Neuronal stem cell (in vitro differentiated cells): ENCODE results near the gene KHDC4.

Experiments
- DNase-seq: peaks from one replicate; pipeline ENCODE4 v3.0.0-alpha.2; 2013; ENCODE audit warnings: low spot score
- H2AFZ ChIP-seq: one replicate; pipeline ENCODE4 v1.6.1; 2013; ENCODE audit warnings: mild to moderate bottlenecking, low read length, inconsistent platforms
- H2AK5ac ChIP-seq: 2 replicates; pipeline ENCODE4 v1.6.1; 2013; ENCODE audit warnings: low read depth, mild to moderate bottlenecking, inconsistent platforms, low read length, moderate library complexity, mixed read lengths
- H2BK120ac ChIP-seq: 2 replicates; pipeline ENCODE4 v1.6.1; 2013; ENCODE audit warnings: low read depth, mild to moderate bottlenecking, inconsistent platforms, low read length, moderate library complexity, mixed read lengths
- H2BK12ac ChIP-seq: one replicate; pipeline ENCODE4 v1.6.1; 2013; ENCODE audit warnings: low read length, inconsistent platforms
- H2BK15ac ChIP-seq: 2 replicates; pipeline ENCODE4 v1.6.1; 2013; ENCODE audit warnings: mild to moderate bottlenecking, low read length, inconsistent platforms, mixed read lengths
- H2BK5ac ChIP-seq: one replicate; pipeline ENCODE4 v1.6.1; 2013; ENCODE audit warnings: inconsistent platforms, mild to moderate bottlenecking, low read length, moderate library complexity
- H3K14ac ChIP-seq: one replicate; pipeline ENCODE4 v1.6.1; 2013; ENCODE audit warnings: low read length, inconsistent platforms
- H3K18ac ChIP-seq: 2 replicates; pipeline ENCODE4 v1.6.1; 2013; ENCODE audit warnings: low read length, inconsistent platforms
- H3K23ac ChIP-seq: 2 replicates; pipeline ENCODE4 v1.6.1; 2013; ENCODE audit warnings: low read depth, mild to moderate bottlenecking, mixed read lengths, low read length, inconsistent platforms; ENCODE audit not compliant: poor library complexity
- H3K27ac ChIP-seq: replicated peaks from 3 replicates; pipeline ENCODE4 v1.5.1; 2013; ENCODE audit warnings: low read length, inconsistent platforms
- H3K27me3 ChIP-seq, 3 experiments: 2 replicates each; pipeline ENCODE4 v1.6.1; 2013; ENCODE audit warnings: low read length in 3 of 3, mild to moderate bottlenecking in 2 of 3, inconsistent platforms in 1 of 3, low read depth in 1 of 3, mixed read lengths in 1 of 3, moderate library complexity in 1 of 3; ENCODE audit not compliant: control insufficient read depth in 3 of 3, insufficient read depth in 3 of 3
- H3K36me3 ChIP-seq, 2 donors: replicated peaks in 1 of 2; 2 replicates each; pipeline ENCODE4 v1.6.1; 2013; ENCODE audit warnings: low read length in 2 of 2; ENCODE audit not compliant: control insufficient read depth in 2 of 2, insufficient read depth in 2 of 2
- H3K4ac ChIP-seq: 2 replicates; pipeline ENCODE4 v1.6.1; 2013; ENCODE audit warnings: inconsistent platforms, mild to moderate bottlenecking, low read length, moderate library complexity
- H3K4me1 ChIP-seq, 2 donors: 1 replicate in 1 of 2; 2 replicates in 1 of 2; pipeline ENCODE4 v1.6.1; 2013; ENCODE audit warnings: low read length in 2 of 2, low read depth in 1 of 2; ENCODE audit not compliant: control insufficient read depth in 2 of 2, insufficient read depth in 1 of 2
- H3K4me2 ChIP-seq: one replicate; pipeline ENCODE4 v1.6.1; 2013; ENCODE audit warnings: mild to moderate bottlenecking, low read length, inconsistent platforms; ENCODE audit not compliant: insufficient read depth, poor library complexity, severe bottlenecking
- H3K4me3 ChIP-seq, 2 donors: 2 replicates each; pipeline ENCODE4 v1.5.1; 2013; ENCODE audit warnings: low read length in 2 of 2, mild to moderate bottlenecking in 2 of 2, inconsistent platforms in 1 of 2, moderate library complexity in 1 of 2
- H3K79me1 ChIP-seq: one replicate; pipeline ENCODE4 v1.6.1; 2013; ENCODE audit warnings: low read depth, mild to moderate bottlenecking, inconsistent platforms, low read length, moderate library complexity
- H3K9ac ChIP-seq: one replicate; pipeline ENCODE4 v1.6.1; 2013; ENCODE audit warnings: mild to moderate bottlenecking, low read depth, low read length, inconsistent platforms; ENCODE audit not compliant: poor library complexity
- H3K9me3 ChIP-seq, 2 donors: replicated peaks in 1 of 2; 2 replicates each; pipeline versions ENCODE3 to v1.6.1; 2013; ENCODE audit warnings: low read length in 2 of 2, mild to moderate bottlenecking in 2 of 2, inconsistent platforms in 1 of 2, low read depth in 1 of 2, mixed read lengths in 1 of 2, moderate library complexity in 1 of 2; ENCODE audit not compliant: control insufficient read depth in 2 of 2, insufficient read depth in 1 of 2
- H4K8ac ChIP-seq: one replicate; pipeline ENCODE4 v1.6.1; 2013; ENCODE audit warnings: low read depth, mild to moderate bottlenecking, inconsistent platforms, low read length, moderate library complexity
- H4K91ac ChIP-seq: one replicate; pipeline ENCODE4 v1.6.1; 2013; ENCODE audit warnings: low read length, low read depth, mild to moderate bottlenecking, inconsistent platforms; ENCODE audit not compliant: poor library complexity
- WGBS, 2 donors: extraction: QIAGEN DNeasy Blood & Tissue Kit; methylation state at CpG; one replicate each; pipeline ENCODE4 v1.1.7; 2013; ENCODE audit warnings: missing lambda C conversion rate in 2 of 2, mixed read lengths in 1 of 2; ENCODE audit not compliant: insufficient read length in 2 of 2, insufficient replicate concordance in 1 of 2; ENCODE audit errors: extremely low coverage in 2 of 2; 5-methylcytosine and 5-hydroxymethylcytosine counted together

KHDC4 gene

GRCh38 chr1:155960081-155960745, 26.0 kb upstream of the KHDC4 start:
- Histone ChIP-seq H3K9me3 (no peaks in the 10 kb centered on the region), H3K4me1 (no peaks in the 10 kb centered on the region), H3K18ac (no peak overlapping the region), H3K14ac (no peak overlapping the region), H3K27me3 (no peaks in the 10 kb centered on the region), H4K91ac (no peak overlapping the region), H2AK5ac (no peak overlapping the region), H3K4me3 (no peak overlapping the region), H2BK5ac (no peak overlapping the region), H3K9ac (no peak overlapping the region), H3K4me2 (no peak overlapping the region), H3K4ac (no peak overlapping the region), H4K8ac (no peak overlapping the region), H2BK15ac (no peak overlapping the region), H3K36me3 (peaks cover 55 to 95% of the 10 kb centered on the region in 2 donors), H2BK120ac (no peak overlapping the region), H3K79me1 (peaks cover 5% of the 10 kb centered on the region), H2BK12ac (no peak overlapping the region), H2AFZ (no peak overlapping the region), H3K27ac (no peak overlapping the region), H3K23ac (no peak overlapping the region)
- no peak for DNase-seq
- no CpG with 5 or more reads among the region's 3 CpGs for whole genome bisulfite sequencing, 2 donors

GRCh38 chr1:155957411-155957915, 23.2 kb upstream of the KHDC4 start:
- H3K27ac ChIP-seq = no peak overlapping the region
- H3K27me3 ChIP-seq = no peaks in the 10 kb centered on the region
- peak overlapping the region; percentile 66 for H3K14ac ChIP-seq
- H3K4me3 ChIP-seq = no peak overlapping the region
- H3K36me3 ChIP-seq = peaks cover 55 to 96% of the 10 kb centered on the region in 2 donors
- H4K8ac ChIP-seq = no peak overlapping the region
- H4K91ac ChIP-seq = no peak overlapping the region
- no peak overlapping the region for H2BK15ac ChIP-seq
- no peak overlapping the region for H2AFZ ChIP-seq
- H3K79me1 ChIP-seq = peaks cover 2% of the 10 kb centered on the region
- H3K9ac ChIP-seq = no peak overlapping the region
- no peak overlapping the region for H2AK5ac ChIP-seq
- DNase-seq = no peak
- H3K4ac ChIP-seq = no peak overlapping the region
- H2BK12ac ChIP-seq = no peak overlapping the region
- no peak overlapping the region for H3K18ac ChIP-seq
- H3K23ac ChIP-seq = no peak overlapping the region
- no peaks in the 10 kb centered on the region for H3K4me1 ChIP-seq
- WGBS, 2 donors = no CpG with 5 or more reads among the region's 12 CpGs
- no peak overlapping the region for H2BK5ac ChIP-seq
- no peaks in the 10 kb centered on the region for H3K9me3 ChIP-seq
- no peak overlapping the region for H2BK120ac ChIP-seq
- no peak overlapping the region for H3K4me2 ChIP-seq

GRCh38 chr1:155954645-155955044, 20.4 kb upstream of the KHDC4 start:
- H3K9me3 ChIP-seq = no peaks in the 10 kb centered on the region
- no peaks in the 10 kb centered on the region for H3K4me1 ChIP-seq
- no peak overlapping the region for H2BK120ac ChIP-seq
- no peaks in the 10 kb centered on the region for H3K27me3 ChIP-seq
- no peak overlapping the region for H3K27ac ChIP-seq
- H2AK5ac ChIP-seq = no peak overlapping the region
- H2BK15ac ChIP-seq = no peak overlapping the region
- no peak overlapping the region for H3K14ac ChIP-seq
- no peak overlapping the region for H3K9ac ChIP-seq
- WGBS, 2 donors = no CpG with 5 or more reads among the region's 3 CpGs
- H3K79me1 ChIP-seq = peaks cover 6% of the 10 kb centered on the region
- H3K4me3 ChIP-seq = no peak overlapping the region
- H3K36me3 ChIP-seq = peaks cover 61 to 96% of the 10 kb centered on the region in 2 donors
- no peak for DNase-seq
- H4K91ac ChIP-seq = no peak overlapping the region
- H3K23ac ChIP-seq = no peak overlapping the region
- no peak overlapping the region for H3K4me2 ChIP-seq
- no peak overlapping the region for H3K18ac ChIP-seq
- no peak overlapping the region for H4K8ac ChIP-seq
- no peak overlapping the region for H2AFZ ChIP-seq
- H2BK5ac ChIP-seq = no peak overlapping the region
- no peak overlapping the region for H2BK12ac ChIP-seq
- H3K4ac ChIP-seq = no peak overlapping the region

GRCh38 chr1:155952505-155952890, 18.3 kb upstream of the KHDC4 start:
- H3K4me3 ChIP-seq = no peak overlapping the region
- H3K27ac ChIP-seq = no peak overlapping the region
- no peak for DNase-seq
- H2BK12ac ChIP-seq = no peak overlapping the region
- no peak overlapping the region for H3K4ac ChIP-seq
- WGBS, 2 donors = no CpG with 5 or more reads among the region's 13 CpGs
- H3K4me1 ChIP-seq = no peaks in the 10 kb centered on the region
- no peak overlapping the region for H2AFZ ChIP-seq
- no peak overlapping the region for H2BK120ac ChIP-seq
- no peak overlapping the region for H2BK15ac ChIP-seq
- peak overlapping the region; percentile 84 for H2BK5ac ChIP-seq
- no peak overlapping the region for H3K4me2 ChIP-seq
- H3K27me3 ChIP-seq = no peaks in the 10 kb centered on the region
- H2AK5ac ChIP-seq = no peak overlapping the region
- H3K79me1 ChIP-seq = peaks cover 6% of the 10 kb centered on the region
- H4K8ac ChIP-seq = peak overlapping the region; percentile 29
- peaks cover 56 to 94% of the 10 kb centered on the region in 2 donors for H3K36me3 ChIP-seq
- no peak overlapping the region for H3K9ac ChIP-seq
- H3K23ac ChIP-seq = peak overlapping the region; percentile 50
- H3K18ac ChIP-seq = no peak overlapping the region
- no peak overlapping the region for H4K91ac ChIP-seq
- H3K9me3 ChIP-seq = no peaks in the 10 kb centered on the region
- no peak overlapping the region for H3K14ac ChIP-seq
